Measurements from ENCODE around the gene PHKB.

The PHKB gene

DNA sequence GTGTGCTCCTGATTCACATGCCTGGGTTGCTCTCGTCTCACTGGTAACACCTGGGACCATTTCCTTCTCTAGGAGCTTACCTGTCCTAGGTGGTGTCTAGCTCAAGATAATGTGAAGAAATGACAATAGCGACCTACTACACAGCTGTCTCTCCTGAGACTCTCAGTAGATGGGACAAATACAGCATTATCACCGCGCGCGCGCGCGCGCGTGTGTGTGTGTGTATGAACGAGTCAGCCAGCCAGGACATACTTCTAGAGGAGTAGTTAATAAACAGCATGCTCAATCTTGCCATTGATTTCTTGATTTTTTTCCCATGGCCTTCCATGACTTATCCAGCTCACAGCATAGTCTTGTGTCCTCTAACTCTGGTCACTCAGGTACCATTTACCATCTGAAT is 268.6 kb downstream of the PHKB start:
- no peak for DNase-seq (ENCODE audit: low read depth)

DNA sequence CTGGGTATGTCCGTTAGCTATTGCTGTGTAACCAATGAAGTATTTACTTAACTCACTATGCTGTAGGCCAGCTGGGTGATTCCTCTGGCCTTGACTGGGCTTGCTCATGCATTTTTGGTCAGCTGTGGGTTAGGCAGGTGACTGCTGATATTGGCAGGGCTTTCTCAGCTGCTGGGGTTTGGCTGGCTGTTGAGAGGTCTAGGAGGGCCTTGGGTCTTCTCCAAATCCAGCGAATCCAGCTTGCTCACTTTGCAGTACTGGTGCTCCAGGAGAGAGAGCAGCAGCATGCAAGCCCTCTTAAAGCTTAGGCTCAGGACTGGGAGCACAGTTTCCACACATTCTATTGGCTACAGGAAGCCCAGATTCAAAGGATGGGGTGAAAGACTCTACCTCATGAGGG is 270.1 kb downstream of the PHKB start:
- DNase-seq (ENCODE audit: low read depth), result no peak

DNA sequence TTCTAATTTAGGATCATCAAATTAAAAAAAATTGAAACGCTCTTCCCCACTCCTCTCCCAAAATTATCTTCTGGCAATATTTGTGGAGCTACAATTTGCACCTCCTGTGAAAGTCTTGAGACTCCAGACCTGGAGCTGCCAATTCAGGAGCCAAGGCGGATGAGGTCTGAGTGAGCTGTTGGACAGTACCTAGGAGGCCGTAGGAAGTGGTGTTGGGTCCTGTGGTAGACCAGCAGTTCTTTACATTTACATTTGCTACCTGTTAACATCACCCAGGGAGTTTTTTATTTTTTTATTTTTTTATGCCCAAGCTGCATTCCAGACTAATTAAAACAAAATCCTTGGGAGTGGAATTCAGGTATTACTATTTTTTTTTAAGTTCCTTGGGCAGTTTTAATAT is 271.0 kb downstream of the PHKB start:
- DNase-seq (ENCODE audit: low read depth), result no peak

DNA sequence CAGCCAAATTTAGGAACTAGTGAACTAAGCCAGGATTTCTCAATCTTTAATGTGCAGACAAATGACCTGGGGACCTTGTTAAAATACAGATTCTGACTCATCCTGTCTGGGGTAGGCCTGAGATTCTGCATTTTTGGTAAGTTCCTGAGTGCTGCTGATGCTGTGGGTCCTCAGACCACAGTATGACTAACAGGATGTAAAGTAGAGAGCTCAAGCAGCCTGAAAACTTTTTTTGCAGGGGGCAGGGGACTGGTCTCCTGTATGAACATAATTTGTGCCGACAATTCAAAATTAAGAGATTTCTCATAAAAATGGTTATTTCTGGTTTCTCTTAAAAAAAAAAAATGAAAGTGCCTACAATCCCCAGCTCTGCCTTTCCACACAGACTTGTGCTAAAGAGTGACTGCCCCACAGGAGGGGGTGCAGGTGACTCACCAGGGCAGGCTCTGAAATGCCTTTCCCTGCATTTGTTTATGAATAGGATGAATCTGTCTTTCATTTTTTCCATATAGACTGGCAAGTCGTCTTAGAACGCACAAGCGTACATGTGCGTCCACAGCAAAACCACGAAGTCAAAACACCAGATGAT is 271.5 kb downstream of the PHKB start:
- DNase-seq (ENCODE audit: low read depth), result no peak

DNA sequence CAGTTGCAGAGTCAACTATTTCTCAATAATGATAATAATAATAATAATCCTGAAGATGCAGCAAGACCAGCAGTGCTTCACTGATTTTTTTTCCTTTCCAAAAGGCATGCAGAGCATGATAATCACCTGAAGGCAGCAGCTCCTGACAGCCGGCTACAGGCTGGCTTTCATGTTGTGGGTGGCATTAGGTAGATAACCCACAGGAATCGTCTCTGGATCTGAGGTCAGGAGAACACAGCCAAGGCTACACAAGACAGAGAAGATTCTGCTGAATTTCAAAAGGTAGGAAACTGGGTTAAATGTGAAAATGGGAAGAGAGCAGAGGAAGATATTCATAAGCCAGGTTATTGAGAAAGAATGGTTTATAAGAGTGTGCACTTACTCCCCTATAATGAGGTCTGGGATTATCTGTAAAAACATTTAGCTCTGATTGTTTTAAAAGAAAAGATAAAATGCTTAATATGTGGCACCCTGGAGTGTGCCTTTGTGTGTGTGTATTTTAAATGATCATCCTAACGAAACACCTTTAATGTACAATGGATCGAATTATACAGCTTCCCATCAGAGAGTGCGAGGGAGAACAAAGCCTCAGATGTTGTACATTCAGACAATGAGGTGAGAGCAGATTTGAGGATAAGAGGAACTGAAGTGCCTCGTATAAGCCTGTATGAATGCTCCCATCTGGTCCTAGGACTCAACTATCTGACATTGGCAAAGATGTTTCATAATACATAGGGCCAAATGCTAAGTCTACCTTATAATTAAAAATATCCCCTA is 273.1 kb downstream of the PHKB start:
- no peak for DNase-seq (ENCODE audit: low read depth)

DNA sequence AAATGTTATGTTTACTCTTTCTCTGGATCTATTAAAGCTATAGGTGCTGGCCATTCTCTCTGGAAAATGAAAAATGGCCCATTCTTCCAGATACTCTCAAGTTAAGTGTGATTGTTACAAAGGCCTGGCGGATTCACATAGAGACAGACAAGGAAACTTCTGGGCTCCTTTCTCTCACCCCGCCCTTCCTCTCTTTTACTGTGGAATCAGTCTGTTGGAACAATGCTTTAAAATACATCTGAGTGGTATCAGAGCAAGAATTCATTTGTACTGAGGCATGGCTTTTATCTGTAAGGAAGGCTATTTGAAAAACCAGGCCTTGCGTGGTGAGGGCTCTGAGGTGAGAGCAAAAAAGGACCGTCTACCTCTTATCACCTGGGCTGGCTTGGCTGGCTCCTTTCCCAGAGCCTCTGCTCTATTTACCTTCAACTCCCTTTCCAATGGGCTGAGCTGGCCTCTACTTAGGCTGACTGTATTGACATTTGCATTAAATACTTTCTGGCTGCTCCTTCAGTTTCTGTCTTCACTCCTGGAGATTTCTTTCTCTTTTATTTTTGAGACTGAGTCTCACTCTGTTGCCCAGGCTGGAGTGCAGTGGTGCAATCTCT is 274.0 kb downstream of the PHKB start:
- DNase-seq (ENCODE audit: low read depth), result no peak

DNA sequence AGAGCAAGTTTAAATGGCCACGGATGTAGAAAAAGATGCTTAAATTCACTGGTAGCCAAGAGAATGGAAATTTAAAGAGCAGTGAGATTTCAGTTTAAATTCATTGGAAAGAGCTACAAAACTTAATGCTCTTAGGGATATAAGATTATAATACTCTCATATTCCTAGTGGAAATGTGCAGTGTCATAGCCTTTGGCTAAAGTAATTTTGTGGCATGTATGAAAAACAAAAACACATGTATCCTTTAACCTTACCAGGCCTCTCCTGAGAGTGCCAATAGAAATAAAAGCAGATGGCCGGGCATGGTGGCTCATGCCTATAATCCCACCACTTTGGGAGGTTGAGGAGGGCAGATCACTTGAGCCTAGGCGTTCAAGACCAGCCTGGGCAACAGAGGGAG is 289.2 kb downstream of the PHKB start:
- no peak for DNase-seq (ENCODE audit: low read depth)
